Fibroblast of mammary gland (primary cell): Measurements from ENCODE around the gene SLC6A9.

Experiments
- DNase-seq: peaks from one replicate; pipeline ENCODE4 v3.0.0-alpha.2; 2010; ENCODE audit warnings: low read depth
- H3K4me3 ChIP-seq: 2 replicates; pipeline ENCODE4 v1.5.1; 2011; ENCODE audit warnings: low read depth, mild to moderate bottlenecking, low read length, moderate library complexity; ENCODE audit not compliant: control insufficient read depth
- TF ChIP-seq, protein P1 (sequence below): conservative IDR thresholded peaks from 2 replicates; pipeline ENCODE4 v1.5.1; 2011; ENCODE audit warnings: low read depth, low read length, inconsistent platforms; ENCODE audit not compliant: control insufficient read depth, insufficient read depth

The SLC6A9 gene

GRCh38 chr1:43982241-43982640 is 49.0 kb downstream of the SLC6A9 start:
- TF ChIP-seq, protein P1, sequence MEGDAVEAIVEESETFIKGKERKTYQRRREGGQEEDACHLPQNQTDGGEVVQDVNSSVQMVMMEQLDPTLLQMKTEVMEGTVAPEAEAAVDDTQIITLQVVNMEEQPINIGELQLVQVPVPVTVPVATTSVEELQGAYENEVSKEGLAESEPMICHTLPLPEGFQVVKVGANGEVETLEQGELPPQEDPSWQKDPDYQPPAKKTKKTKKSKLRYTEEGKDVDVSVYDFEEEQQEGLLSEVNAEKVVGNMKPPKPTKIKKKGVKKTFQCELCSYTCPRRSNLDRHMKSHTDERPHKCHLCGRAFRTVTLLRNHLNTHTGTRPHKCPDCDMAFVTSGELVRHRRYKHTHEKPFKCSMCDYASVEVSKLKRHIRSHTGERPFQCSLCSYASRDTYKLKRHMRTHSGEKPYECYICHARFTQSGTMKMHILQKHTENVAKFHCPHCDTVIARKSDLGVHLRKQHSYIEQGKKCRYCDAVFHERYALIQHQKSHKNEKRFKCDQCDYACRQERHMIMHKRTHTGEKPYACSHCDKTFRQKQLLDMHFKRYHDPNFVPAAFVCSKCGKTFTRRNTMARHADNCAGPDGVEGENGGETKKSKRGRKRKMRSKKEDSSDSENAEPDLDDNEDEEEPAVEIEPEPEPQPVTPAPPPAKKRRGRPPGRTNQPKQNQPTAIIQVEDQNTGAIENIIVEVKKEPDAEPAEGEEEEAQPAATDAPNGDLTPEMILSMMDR: no peak
- H3K4me3 ChIP-seq: no peak overlapping the region
- no peak for DNase-seq

DNA sequence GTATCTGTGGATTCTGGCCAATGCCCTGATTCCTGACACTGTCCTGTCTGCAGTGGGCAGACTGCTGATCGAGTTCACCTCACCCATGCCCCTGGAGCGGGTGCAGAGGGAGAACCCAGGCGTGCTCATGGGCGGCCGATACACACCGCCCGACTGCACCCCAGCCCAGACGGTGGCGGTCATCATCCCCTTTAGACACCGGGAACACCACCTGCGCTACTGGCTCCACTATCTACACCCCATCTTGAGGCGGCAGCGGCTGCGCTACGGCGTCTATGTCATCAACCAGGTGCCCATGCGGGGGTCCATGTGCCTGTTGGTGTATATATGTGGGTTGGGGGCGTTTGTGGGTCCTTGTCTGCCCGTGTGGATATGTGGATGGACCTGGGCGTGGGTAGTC is 49.6 kb downstream of the SLC6A9 start:
- DNase-seq: no peak
- H3K4me3 ChIP-seq: no peak overlapping the region
- TF ChIP-seq, protein P1: no peak

DNA sequence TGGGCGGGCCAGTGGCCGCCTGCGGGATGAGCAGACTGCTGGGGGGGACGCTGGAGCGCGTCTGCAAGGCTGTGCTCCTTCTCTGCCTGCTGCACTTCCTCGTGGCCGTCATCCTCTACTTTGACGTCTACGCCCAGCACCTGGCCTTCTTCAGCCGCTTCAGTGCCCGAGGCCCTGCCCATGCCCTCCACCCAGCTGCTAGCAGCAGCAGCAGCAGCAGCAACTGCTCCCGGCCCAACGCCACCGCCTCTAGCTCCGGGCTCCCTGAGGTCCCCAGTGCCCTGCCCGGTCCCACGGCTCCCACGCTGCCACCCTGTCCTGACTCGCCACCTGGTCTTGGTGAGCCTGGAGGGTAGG is 50.1 kb downstream of the SLC6A9 start:
- DNase-seq: no peak
- TF ChIP-seq, protein P1: no peak
- peak overlapping the region; percentile 66 for H3K4me3 ChIP-seq

- DNase-seq: peak; percentile 58
- TF ChIP-seq, protein P1: no peak
- H3K4me3 ChIP-seq: peak overlapping the region; percentile 66
Measured at GRCh38 chr1:43980255-43981134, 50.8 kb downstream of the SLC6A9 start.

DNA sequence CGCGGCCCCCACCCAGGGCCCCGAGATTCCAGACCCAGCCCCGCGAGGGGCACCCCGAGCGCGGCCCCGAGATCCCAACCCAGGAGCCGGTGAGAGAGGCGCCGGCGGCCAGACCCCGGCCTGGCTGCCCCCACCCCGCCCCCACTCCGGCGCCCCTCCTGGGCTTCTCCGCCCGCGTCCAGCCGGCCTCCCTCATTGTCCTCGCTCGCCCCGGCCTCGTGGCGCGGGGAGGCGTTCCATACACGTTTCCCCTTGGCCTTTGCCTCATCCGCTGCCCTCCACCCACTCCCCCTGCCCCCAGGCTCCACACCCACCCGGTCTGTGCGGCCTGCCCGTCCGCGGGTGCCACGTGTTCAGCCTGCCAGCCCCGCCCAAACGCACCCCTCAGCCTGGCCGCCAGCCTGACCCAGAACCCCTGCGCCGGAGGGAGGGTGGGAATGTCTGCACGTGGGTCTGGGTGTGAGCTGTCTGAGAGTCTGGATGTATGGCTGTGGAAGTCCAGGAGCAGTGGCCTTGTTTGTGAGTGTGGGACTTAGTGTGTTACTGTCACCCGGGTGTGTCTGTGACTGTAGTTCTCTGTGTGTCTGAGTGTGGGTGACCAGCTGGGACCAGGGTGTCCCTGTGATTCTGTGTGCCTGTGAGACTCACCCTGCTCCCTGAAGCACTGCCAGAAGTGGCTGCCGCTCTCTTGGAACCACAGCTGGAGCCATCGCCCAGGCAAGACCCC is 51.6 kb downstream of the SLC6A9 start:
- peak overlapping the region; percentile 66 for H3K4me3 ChIP-seq
- DNase-seq: peak; percentile 61
- TF ChIP-seq, protein P1: no peak

- no peak for DNase-seq
- TF ChIP-seq, protein P1: no peak
- H3K4me3 ChIP-seq: peak overlapping the region; percentile 66
Measured at GRCh38 chr1:43979261-43979527, 52.1 kb downstream of the SLC6A9 start.
